H1 (cell line): ENCODE measurements around the gene CACNA2D3. TPM values are rescaled to one million over a fixed set of nuclear protein-coding genes. Genes with fewer than 3 reads are reported as not detected.

Source experiments
- CTCF ChIA-PET: fragments of 300-600 bp; sonication (Branson Sonifier 250); formaldehyde crosslinking; loops from one replicate; lab custom pipeline; 2021; ENCODE audit not compliant: partially characterized antibody; lab: Charles Lee
- POLR2A ChIA-PET: fragments of 300-600 bp; sonication (Branson Sonifier 250); formaldehyde crosslinking; loops from one replicate; lab custom pipeline; 2021; ENCODE audit warnings: inconsistent platforms; ENCODE audit not compliant: partially characterized antibody; lab: Charles Lee
- DNase-seq, 2 experiments: peaks; one replicate each; pipeline versions ENCODE4 v3.0.0 to v3.0.0-alpha.2; 2010 to 2022; ENCODE audit warnings: low spot score in 2 of 2, low read depth in 1 of 2, mixed read lengths in 1 of 2
- FAIRE-seq: peaks from 2 replicates; lab custom pipeline; 2011; peaks lifted over from hg19 to GRCh38; lab: Jason Lieb, UNC
- H2AFZ ChIP-seq: 2 replicates; pipeline ENCODE4 v1.8.1; 2012; ENCODE audit warnings: low read length, inconsistent platforms
- H2AK5ac ChIP-seq: 2 replicates; pipeline ENCODE4 v1.6.1; 2013; ENCODE audit warnings: low read depth, low read length
- H2BK120ac ChIP-seq: replicated peaks from 2 replicates; pipeline ENCODE3; 2013; ENCODE audit warnings: low read depth, low read length, inconsistent platforms
- H2BK12ac ChIP-seq: 2 replicates; pipeline ENCODE4 v1.6.1; 2013; ENCODE audit warnings: low read depth, low read length
- H2BK15ac ChIP-seq: 2 replicates; pipeline ENCODE4 v1.6.1; 2013; ENCODE audit warnings: low read length
- H2BK20ac ChIP-seq: 2 replicates; pipeline ENCODE4 v1.6.1; 2013; ENCODE audit warnings: low read length
- H2BK5ac ChIP-seq: 2 replicates; pipeline ENCODE4 v1.6.1; 2013; ENCODE audit warnings: low read depth, low read length
- H3K14ac ChIP-seq: 2 replicates; pipeline ENCODE4 v1.6.1; 2013; ENCODE audit warnings: inconsistent platforms; ENCODE audit not compliant: insufficient read length
- H3K18ac ChIP-seq: 2 replicates; pipeline ENCODE4 v1.6.1; 2013; ENCODE audit warnings: low read length; ENCODE audit errors: extremely low read depth
- H3K23ac ChIP-seq: 2 replicates; pipeline ENCODE4 v1.6.1; 2013; ENCODE audit warnings: inconsistent platforms; ENCODE audit not compliant: insufficient read length
- H3K23me2 ChIP-seq: 2 replicates; pipeline ENCODE4 v1.6.1; 2013; ENCODE audit warnings: low read depth, low read length
- H3K27ac ChIP-seq: 2 replicates; pipeline ENCODE4 v1.6.1; 2011; ENCODE audit warnings: low read depth, low read length, inconsistent platforms
- H3K27me3 ChIP-seq, 4 experiments: replicated peaks in 1 of 4; 1 replicate in 1 of 4; 2 replicates in 3 of 4; pipeline versions ENCODE4 v1.6.1 to v1.8.1; 2011 to 2013; ENCODE audit warnings: low read length in 3 of 4, mild to moderate bottlenecking in 3 of 4, inconsistent platforms in 2 of 4, mixed read lengths in 2 of 4, moderate library complexity in 1 of 4; ENCODE audit not compliant: control insufficient read depth in 3 of 4, insufficient read depth in 3 of 4; ENCODE audit errors: extremely low read depth in 1 of 4
- H3K36me3 ChIP-seq, 4 experiments: 2 replicates each; pipeline versions ENCODE4 v1.6.1 to v1.8.1; 2011 to 2013; ENCODE audit warnings: mild to moderate bottlenecking in 4 of 4, low read length in 3 of 4, moderate library complexity in 2 of 4, control low read depth in 1 of 4, inconsistent platforms in 1 of 4; ENCODE audit not compliant: insufficient read depth in 4 of 4, control insufficient read depth in 2 of 4
- H3K4ac ChIP-seq: replicated peaks from 2 replicates; pipeline ENCODE3; 2013; ENCODE audit warnings: low read length, low read depth, mixed read lengths, inconsistent platforms; ENCODE audit not compliant: insufficient read length
- H3K4me1 ChIP-seq, 4 experiments: replicated peaks in 1 of 4; 1 replicate in 1 of 4; 2 replicates in 3 of 4; pipeline versions ENCODE4 v1.6.1 to v1.8.1; 2011 to 2013; ENCODE audit warnings: low read length in 3 of 4, inconsistent platforms in 2 of 4, mixed read lengths in 1 of 4; ENCODE audit not compliant: insufficient read depth in 4 of 4, control insufficient read depth in 3 of 4
- H3K4me2 ChIP-seq, 2 experiments: 2 replicates each; pipeline versions ENCODE4 v1.6.1 to v1.8.1; 2011 to 2013; ENCODE audit warnings: low read depth in 2 of 2, low read length in 2 of 2, control low read depth in 1 of 2, inconsistent platforms in 1 of 2, mild to moderate bottlenecking in 1 of 2; ENCODE audit not compliant: insufficient read depth in 1 of 2
- H3K4me3 ChIP-seq, 4 experiments: fragments of 200-600, 300-600 bp in 1 of 4; sonication (generic), shearing (Covaris generic), sonication (Bioruptor Twin) in 1 of 4; 2 replicates each; pipeline versions ENCODE4 v1.5.1 to v1.8.1; 2011 to 2016; ENCODE audit warnings: low read length in 4 of 4, low read depth in 3 of 4, control low read depth in 2 of 4, inconsistent platforms in 2 of 4, mild to moderate bottlenecking in 2 of 4, mixed read lengths in 1 of 4, moderate library complexity in 1 of 4; ENCODE audit not compliant: insufficient read depth in 2 of 4; ENCODE audit errors: extremely low read depth in 1 of 4
- H3K56ac ChIP-seq: replicated peaks from 2 replicates; pipeline ENCODE3; 2013; ENCODE audit warnings: low read depth, mild to moderate bottlenecking, mixed read lengths, low read length, inconsistent platforms; ENCODE audit not compliant: insufficient read length
- H3K79me1 ChIP-seq: 2 replicates; pipeline ENCODE4 v1.6.1; 2013; ENCODE audit warnings: low read depth, low read length, control low read depth
- H3K79me2 ChIP-seq, 2 experiments: 2 replicates each; pipeline versions ENCODE4 v1.6.1 to v1.8.1; 2012 to 2013; ENCODE audit warnings: low read length in 2 of 2, mild to moderate bottlenecking in 2 of 2, inconsistent platforms in 1 of 2; ENCODE audit not compliant: insufficient read depth in 2 of 2, control insufficient read depth in 1 of 2
- H3K9ac ChIP-seq, 4 experiments: replicated peaks in 1 of 4; 1 replicate in 1 of 4; 2 replicates in 3 of 4; pipeline versions ENCODE4 v1.6.1 to v1.8.1; 2011 to 2013; ENCODE audit warnings: low read depth in 3 of 4, low read length in 3 of 4, control low read depth in 2 of 4, mild to moderate bottlenecking in 2 of 4, moderate library complexity in 2 of 4, inconsistent platforms in 1 of 4; ENCODE audit errors: extremely low read depth in 1 of 4
- H3K9me3 ChIP-seq, 2 experiments: 2 replicates each; pipeline versions ENCODE4 v1.6.1 to v1.8.1; 2012 to 2013; ENCODE audit warnings: mild to moderate bottlenecking in 2 of 2, moderate library complexity in 2 of 2, control low read depth in 1 of 2, inconsistent platforms in 1 of 2, low read depth in 1 of 2, low read length in 1 of 2, mixed read lengths in 1 of 2; ENCODE audit not compliant: insufficient read depth in 2 of 2
- H4K20me1 ChIP-seq, 2 experiments: replicated peaks in 1 of 2; 2 replicates each; pipeline versions ENCODE3 to v1.8.1; 2011 to 2013; ENCODE audit warnings: inconsistent platforms in 2 of 2, low read length in 2 of 2, mild to moderate bottlenecking in 1 of 2; ENCODE audit not compliant: insufficient read depth in 2 of 2, control insufficient read depth in 1 of 2
- H4K5ac ChIP-seq: 2 replicates; pipeline ENCODE4 v1.6.1; 2013; ENCODE audit warnings: low read length, low read depth, mixed read lengths, inconsistent platforms; ENCODE audit not compliant: insufficient read length
- H4K8ac ChIP-seq: 2 replicates; pipeline ENCODE4 v1.8.0; 2013; ENCODE audit warnings: mild to moderate bottlenecking, moderate library complexity, low read length, inconsistent platforms; ENCODE audit not compliant: insufficient read depth; ENCODE audit errors: extremely low read depth
- H4K91ac ChIP-seq: replicated peaks from 2 replicates; pipeline ENCODE3; 2013; ENCODE audit warnings: low read length, mixed read lengths, inconsistent platforms; ENCODE audit not compliant: insufficient read length
- BCL11A ChIP-seq, 2 experiments: IDR thresholded peaks; one replicate each; pipeline ENCODE4 v1.6.1; 2011; ENCODE audit warnings: low read depth in 2 of 2, low read length in 2 of 2, mild to moderate bottlenecking in 2 of 2
- EZH2 ChIP-seq: fragments of 200-600 bp; sonication (generic); IDR thresholded peaks from 2 replicates; pipeline ENCODE4 v1.7.1; 2012; ENCODE audit warnings: low read depth, mild to moderate bottlenecking, moderate library complexity, low read length, inconsistent platforms; ENCODE audit not compliant: severe bottlenecking
- GTF2F1 ChIP-seq: IDR thresholded peaks from 2 replicates; pipeline ENCODE4 v1.6.1; 2012; ENCODE audit warnings: low read depth, low read length, improper control_type of control experiment, borderline replicate concordance
- HDAC2 ChIP-seq, 2 experiments: fragments of 300-600 bp in 1 of 2; sonication (generic) in 1 of 2; IDR thresholded peaks; 2 replicates each; pipeline ENCODE4 v1.6.1; 2011 to 2012; ENCODE audit warnings: low read depth in 2 of 2, low read length in 2 of 2, mild to moderate bottlenecking in 2 of 2, moderate library complexity in 2 of 2, borderline replicate concordance in 1 of 2, inconsistent platforms in 1 of 2
- JUN ChIP-seq: IDR thresholded peaks from 2 replicates; pipeline ENCODE4 v1.6.1; 2011; ENCODE audit warnings: low read depth, mild to moderate bottlenecking, improper control_type of control experiment, low read length
- KDM5A ChIP-seq: fragments of 200-600 bp; IDR thresholded peaks from 2 replicates; pipeline ENCODE4 v1.7.1; 2012; ENCODE audit warnings: mild to moderate bottlenecking, low read length, inconsistent platforms, mixed read lengths
- MAFK ChIP-seq: IDR thresholded peaks from 2 replicates; pipeline ENCODE4 v1.6.1; 2012; ENCODE audit warnings: low read depth, mild to moderate bottlenecking, improper control_type of control experiment, low read length
- RAD21 ChIP-seq, 2 experiments: IDR thresholded peaks in 1 of 2; conservative IDR thresholded peaks in 1 of 2; 2 replicates each; pipeline ENCODE4 v1.6.1; 2011; ENCODE audit warnings: low read depth in 2 of 2, low read length in 2 of 2, improper control_type of control experiment in 1 of 2, inconsistent platforms in 1 of 2, mild to moderate bottlenecking in 1 of 2, moderate library complexity in 1 of 2
- RNF2 ChIP-seq: fragments of 200-900, 300-1000 bp; sonication (generic); IDR thresholded peaks from 2 replicates; pipeline ENCODE4 v1.7.1; 2016; ENCODE audit warnings: borderline replicate concordance, low read depth, mild to moderate bottlenecking, antibody characterized with exemption, low read length; ENCODE audit not compliant: poor library complexity, severe bottlenecking; ENCODE audit errors: missing control alignments
- WGBS, 2 experiments: shearing (Covaris generic) in 1 of 2; methylation state at CpG; one replicate each; pipeline versions ENCODE4 v1.1.6 to v1.1.7; 2013 to 2015; ENCODE audit warnings: low lambda C conversion rate in 2 of 2, mixed read lengths in 2 of 2, inconsistent platforms in 1 of 2, low coverage in 1 of 2, missing lambda C conversion rate in 1 of 2; ENCODE audit not compliant: insufficient replicate concordance in 2 of 2, insufficient coverage in 1 of 2, insufficient read length in 1 of 2; ENCODE audit errors: extremely low coverage in 1 of 2, missing lambda C conversion rate in 1 of 2; 5-methylcytosine and 5-hydroxymethylcytosine counted together
- polyA plus RNA-seq, 7 experiments: library from polyadenylated mRNA; depleted of rRNA in 3 of 7; stranded (reverse) in 5 of 7; unstranded in 2 of 7; fragments of >200 nt in 5 of 7; fragments of 200-250 nt in 2 of 7; gene quantifications; 1 replicate in 5 of 7; 2 replicates in 1 of 7; 4 replicates in 1 of 7; pipeline versions ENCODE4 v1.2.1 to v1.2.3, GENCODE V29; 2011 to 2013; ENCODE audit warnings: missing spikeins in 2 of 7, mixed read lengths in 2 of 7
- total RNA-seq: library from RNA; stranded (reverse); fragmentation: NEBNext Ultra II Directional; extraction: Animal tissue kit (Norgen Biotek cat#: 25700); gene quantifications from 2 replicates; pipeline ENCODE4 v1.2.1, GENCODE V29; 2021
- TF ChIP-seq, protein P1 (sequence below), 3 experiments: IDR thresholded peaks; 1 replicate in 2 of 3; 2 replicates in 1 of 3; pipeline versions ENCODE4 v1.5.1 to v1.6.1; 2011; ENCODE audit warnings: low read length in 3 of 3, mild to moderate bottlenecking in 3 of 3, inconsistent platforms in 2 of 3, low read depth in 1 of 3, moderate library complexity in 1 of 3; ENCODE audit not compliant: insufficient read depth in 1 of 3; ENCODE audit errors: control extremely low read depth in 1 of 3

CACNA2D3 gene
- total and polyA plus RNA-seq, 2 of the 8 experiments (the other 6 are each of a cell fraction or from before 2014, with no cell fraction given) = 1.5 to 1.8 TPM

DNA sequence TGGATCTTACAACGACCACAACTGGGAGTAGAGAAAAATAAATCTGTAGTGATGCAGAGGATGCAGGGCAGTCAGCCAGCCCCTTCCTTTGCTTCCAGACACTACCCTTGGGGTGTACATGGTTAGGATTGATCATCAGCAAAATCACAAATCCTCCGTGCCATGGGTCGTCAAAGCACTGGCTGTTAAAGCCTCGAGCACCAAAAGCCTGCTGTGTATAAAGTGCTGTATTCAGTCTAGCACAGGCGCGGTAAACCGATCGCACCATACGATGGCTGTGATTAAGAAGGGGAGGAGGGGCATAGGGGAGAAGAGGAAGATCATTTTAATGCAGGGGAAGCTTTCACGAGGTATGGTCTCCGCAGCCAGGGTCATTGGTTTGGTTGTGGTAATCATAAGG lies 500.3 kb downstream of the CACNA2D3 start:
- no peak for DNase-seq
- ChIA-PET POLR2A (interaction anchor here (2.5 kb wide), 1 partner anchor 9 kb away, joined by 12 read pairs; no protein-coding TSS in a partner anchor), CTCF (no interaction called here)
- H3K27ac ChIP-seq = no peak overlapping the region
- H2BK120ac ChIP-seq = no peak overlapping the region
- H2BK5ac ChIP-seq = no peak overlapping the region
- no peak overlapping the region for H2BK15ac ChIP-seq
- H3K36me3 ChIP-seq = no peaks in the 10 kb centered on the region
- no peak overlapping the region for H3K14ac ChIP-seq
- no peak overlapping the region for H3K56ac ChIP-seq
- H4K5ac ChIP-seq = no peak overlapping the region
- no peak for FAIRE-seq
- H4K91ac ChIP-seq = no peak overlapping the region
- no peak overlapping the region for H3K9ac ChIP-seq
- 83% methylated on average over 11 of the region's 11 CpGs; no CpG with 5 or more reads in 1 of the 2 experiments for WGBS, 2 experiments
- H3K27me3 ChIP-seq = no peaks in the 10 kb centered on the region; a peak in 3 of 7 replicates
- no peaks in the 10 kb centered on the region; a peak in 2 of 7 replicates for H3K4me1 ChIP-seq
- no peaks in the 10 kb centered on the region for H3K79me2 ChIP-seq
- no peak overlapping the region for H3K23ac ChIP-seq
- no peaks in the 10 kb centered on the region for H3K23me2 ChIP-seq
- H3K4me2 ChIP-seq = no peak overlapping the region
- no peak overlapping the region for H3K18ac ChIP-seq
- no peak overlapping the region for H2BK20ac ChIP-seq
- peaks cover 0 to 2% of the 10 kb centered on the region in 2 experiments for H4K20me1 ChIP-seq
- H3K4ac ChIP-seq = no peak overlapping the region
- no peak overlapping the region for H3K4me3 ChIP-seq
- H3K9me3 ChIP-seq = peaks cover 0 to 3% of the 10 kb centered on the region in 2 experiments; a peak in 1 of 4 replicates
- no peak overlapping the region for H2BK12ac ChIP-seq
- no peak overlapping the region for H2AK5ac ChIP-seq
- H2AFZ ChIP-seq = no peak overlapping the region
- H4K8ac ChIP-seq = no peak overlapping the region
- no peaks in the 10 kb centered on the region for H3K79me1 ChIP-seq
- TF ChIP-seq JUN (no peak), KDM5A (no peak), RNF2 (no peak), EZH2 (no peak), RAD21 (IDR thresholded peaks at IDR 0.05 in 1 of 2, conservative IDR thresholded peaks at IDR 0.05 in 1 of 2; ENCODE audit: low read depth in 2 of 2, low read length in 2 of 2) (no peak), HDAC2 (IDR thresholded peaks at IDR 0.05; ENCODE audit: borderline replicate concordance in 1 of 2, low read depth in 2 of 2, low read length in 2 of 2) (no peak), BCL11A (IDR thresholded peaks at IDR 0.05; ENCODE audit: low read depth in 2 of 2, low read length in 2 of 2) (no peak), MAFK (no peak), GTF2F1 (no peak)
- TF ChIP-seq, protein P1, sequence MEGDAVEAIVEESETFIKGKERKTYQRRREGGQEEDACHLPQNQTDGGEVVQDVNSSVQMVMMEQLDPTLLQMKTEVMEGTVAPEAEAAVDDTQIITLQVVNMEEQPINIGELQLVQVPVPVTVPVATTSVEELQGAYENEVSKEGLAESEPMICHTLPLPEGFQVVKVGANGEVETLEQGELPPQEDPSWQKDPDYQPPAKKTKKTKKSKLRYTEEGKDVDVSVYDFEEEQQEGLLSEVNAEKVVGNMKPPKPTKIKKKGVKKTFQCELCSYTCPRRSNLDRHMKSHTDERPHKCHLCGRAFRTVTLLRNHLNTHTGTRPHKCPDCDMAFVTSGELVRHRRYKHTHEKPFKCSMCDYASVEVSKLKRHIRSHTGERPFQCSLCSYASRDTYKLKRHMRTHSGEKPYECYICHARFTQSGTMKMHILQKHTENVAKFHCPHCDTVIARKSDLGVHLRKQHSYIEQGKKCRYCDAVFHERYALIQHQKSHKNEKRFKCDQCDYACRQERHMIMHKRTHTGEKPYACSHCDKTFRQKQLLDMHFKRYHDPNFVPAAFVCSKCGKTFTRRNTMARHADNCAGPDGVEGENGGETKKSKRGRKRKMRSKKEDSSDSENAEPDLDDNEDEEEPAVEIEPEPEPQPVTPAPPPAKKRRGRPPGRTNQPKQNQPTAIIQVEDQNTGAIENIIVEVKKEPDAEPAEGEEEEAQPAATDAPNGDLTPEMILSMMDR (IDR thresholded peaks at IDR 0.05; ENCODE audit: control extremely low read depth in 1 of 3, insufficient read depth in 1 of 3, low read depth in 1 of 3, low read length in 3 of 3) = no peak
